ENCODE data around the gene FREY1. TPM values are rescaled to one million over a fixed set of nuclear protein-coding genes. Genes with fewer than 3 reads are reported as not detected.

Gene FREY1, protein sequence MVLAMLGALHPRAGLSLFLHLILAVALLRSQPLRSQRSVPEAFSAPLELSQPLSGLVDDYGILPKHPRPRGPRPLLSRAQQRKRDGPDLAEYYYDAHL
- polyA plus RNA-seq: under 1 TPM in 1 of 3 donors, not detected in 2; 0.10 TPM

DNA sequence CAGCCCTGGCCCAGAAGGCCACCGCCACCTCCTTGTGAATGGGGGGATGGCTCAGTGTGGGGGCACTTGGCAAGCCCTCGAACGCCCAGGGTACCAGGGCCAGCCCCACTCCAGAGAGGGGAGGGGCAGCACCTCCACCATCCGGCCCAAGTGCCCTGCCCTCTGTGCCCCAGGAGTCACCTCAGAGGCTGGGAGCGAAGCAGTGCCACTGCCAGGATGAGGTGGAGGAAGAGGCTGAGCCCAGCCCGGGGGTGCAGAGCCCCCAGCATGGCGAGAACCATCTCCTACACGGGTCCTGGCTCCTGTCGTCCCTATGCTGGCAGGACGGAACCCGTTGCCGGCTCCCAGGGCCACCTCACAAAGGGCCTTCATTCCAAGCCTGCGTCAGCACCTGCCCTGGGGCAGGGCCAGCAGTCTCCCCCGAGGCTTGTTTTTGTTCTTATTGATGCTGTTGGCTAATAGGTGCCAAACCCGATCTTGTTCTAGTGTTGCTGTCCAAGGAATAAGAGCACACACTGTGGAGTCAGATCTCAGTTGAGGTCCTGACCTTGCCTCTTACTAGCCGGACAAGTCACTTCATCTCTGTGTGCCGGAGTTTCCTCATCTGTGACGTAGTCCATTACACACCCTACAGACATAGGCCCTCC is at the start of gene FREY1:
Gene FREY1, minus strand, starts transcription at position 307 of the 647 bp plus-strand sequence. Its CDS starts 26 bp downstream, at position 281.
- no peak within 1 kb of the TSS for H3K27ac ChIP-seq (ENCODE audit: low read depth, low read length)
- 51 to 68% (median 65%) methylated on average over 16 to 18 of the region's 18 CpGs for WGBS, 3 donors

DNA sequence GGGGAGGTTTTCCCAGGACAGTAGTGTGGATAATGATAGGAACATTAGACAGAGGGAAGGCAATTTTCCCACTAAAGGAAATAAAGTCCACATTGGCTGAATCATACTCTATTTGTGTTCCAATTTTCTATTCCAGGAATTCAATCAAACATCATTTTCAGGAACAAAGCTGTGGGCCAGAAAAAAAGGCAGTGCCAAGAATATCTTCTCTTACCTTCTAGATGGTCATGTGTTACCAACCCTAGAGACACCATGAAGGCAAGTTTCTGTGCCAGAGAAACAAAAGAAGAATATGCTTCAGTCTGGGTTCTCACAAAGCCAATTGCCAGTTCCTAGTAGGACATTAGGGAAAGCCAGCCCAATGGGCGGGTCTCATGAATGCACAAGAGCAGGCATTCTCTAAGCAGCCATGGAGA is 42.9 kb upstream of the FREY1 start:
- WGBS, 3 donors: 80 to 89% (median 84%) methylated on average over 1 of the region's 1 CpG

DNA sequence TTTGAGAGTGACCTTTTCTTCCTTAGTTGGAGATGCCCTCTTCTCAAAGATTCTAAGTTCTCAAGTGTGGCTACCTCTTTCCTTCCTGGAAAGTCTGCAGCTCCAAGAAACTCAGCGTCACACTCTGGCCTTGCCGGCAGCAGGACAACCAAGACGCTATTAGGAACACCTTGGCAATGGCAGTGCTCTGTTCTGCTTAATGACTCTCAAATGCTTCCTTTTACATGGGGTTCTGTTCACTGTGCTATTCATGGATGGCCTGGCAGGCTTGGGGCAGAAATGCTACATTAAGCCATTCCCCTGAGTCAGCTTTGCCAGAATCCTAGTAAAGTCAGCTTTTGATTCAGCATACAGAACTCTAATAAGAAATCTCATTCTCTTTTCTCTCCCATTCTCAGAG is 41.3 kb upstream of the FREY1 start:
- 95 to 97% (median 96%) methylated on average over 3 of the region's 3 CpGs for WGBS, 3 donors
- no peak overlapping the region for H3K27ac ChIP-seq (ENCODE audit: low read depth, low read length)

More for the DNA sequence above, 42.9 kb upstream of the FREY1 start:
- H3K27ac ChIP-seq (ENCODE audit: low read depth, low read length): no peak overlapping the region

DNA sequence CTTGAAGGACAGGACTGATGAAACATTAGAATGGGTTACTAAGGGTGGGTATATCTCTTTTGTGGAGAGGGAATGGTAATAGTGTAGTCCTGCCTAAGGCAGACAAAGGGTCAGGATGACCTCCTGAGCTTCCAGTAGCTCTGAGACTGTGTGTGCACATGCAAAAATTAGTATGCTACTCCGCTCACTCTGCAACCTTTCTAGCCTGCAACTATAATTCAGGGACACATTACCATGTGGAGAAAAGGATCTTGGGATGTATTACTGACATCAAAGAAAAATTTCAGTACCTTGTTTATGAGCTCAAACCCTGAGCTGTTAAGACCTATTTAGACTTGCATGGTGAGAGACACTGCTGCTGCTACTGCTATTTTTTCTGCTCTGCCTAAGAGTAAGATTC is 40.8 kb upstream of the FREY1 start:
- no peak overlapping the region for H3K27ac ChIP-seq (ENCODE audit: low read depth, low read length)
- 92 to 100% (median 94%) methylated on average over 1 of the region's 1 CpG for WGBS, 3 donors

DNA sequence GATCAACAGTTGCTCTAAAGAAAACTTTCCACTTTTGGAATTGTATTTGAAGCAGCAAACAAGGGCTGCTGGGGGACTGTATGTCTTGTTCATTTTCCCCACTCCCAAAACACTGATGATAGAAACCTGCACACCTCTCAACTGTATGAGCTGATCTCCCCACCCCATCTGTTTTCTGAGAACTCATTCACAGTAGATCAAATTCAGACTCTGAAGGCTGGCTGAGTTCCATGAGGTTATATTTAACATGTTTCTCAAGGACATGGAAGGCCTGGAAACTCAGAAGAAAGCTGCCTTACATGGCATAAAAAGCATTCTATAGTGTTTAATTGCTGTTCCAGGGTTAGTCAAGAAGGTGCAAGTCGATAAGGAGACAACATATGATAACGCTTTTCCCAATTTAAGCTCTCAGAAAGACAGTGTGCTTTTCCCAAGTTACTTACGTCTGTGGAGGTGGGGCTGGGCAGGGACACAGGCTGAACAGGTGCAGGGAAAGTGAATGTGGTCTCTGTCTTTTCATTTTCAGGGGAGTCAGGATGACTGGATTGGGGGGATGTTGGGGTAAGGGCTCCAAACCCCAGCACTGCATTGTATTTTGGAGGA is 38.4 kb upstream of the FREY1 start:
- no peak overlapping the region for H3K27ac ChIP-seq (ENCODE audit: low read depth, low read length)
- WGBS, 3 donors: 37 to 94% (median 87%) methylated on average over 3 of the region's 3 CpGs

DNA sequence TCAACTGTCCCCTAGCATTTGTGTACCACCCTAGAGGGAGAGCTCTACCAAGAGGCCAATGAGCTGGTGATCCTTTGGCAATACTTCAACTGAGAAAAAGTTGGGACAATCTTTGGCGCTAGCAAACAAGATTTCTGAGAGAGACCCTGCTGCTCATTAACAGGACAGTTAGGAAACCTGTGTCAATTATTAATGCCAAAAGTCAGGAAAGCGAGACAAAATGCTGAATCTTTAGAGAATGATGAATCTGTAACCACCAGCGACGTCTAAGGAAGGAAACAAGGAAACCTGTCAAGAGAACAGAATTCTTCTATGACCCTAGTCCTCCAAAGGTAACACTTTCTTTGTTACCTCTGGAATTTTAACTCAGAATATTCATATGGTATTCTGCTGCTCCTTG is 35.3 kb upstream of the FREY1 start:
- H3K27ac ChIP-seq (ENCODE audit: low read depth, low read length): no peak overlapping the region
- WGBS, 3 donors: 87 to 94% (median 93%) methylated on average over 4 of the region's 4 CpGs

DNA sequence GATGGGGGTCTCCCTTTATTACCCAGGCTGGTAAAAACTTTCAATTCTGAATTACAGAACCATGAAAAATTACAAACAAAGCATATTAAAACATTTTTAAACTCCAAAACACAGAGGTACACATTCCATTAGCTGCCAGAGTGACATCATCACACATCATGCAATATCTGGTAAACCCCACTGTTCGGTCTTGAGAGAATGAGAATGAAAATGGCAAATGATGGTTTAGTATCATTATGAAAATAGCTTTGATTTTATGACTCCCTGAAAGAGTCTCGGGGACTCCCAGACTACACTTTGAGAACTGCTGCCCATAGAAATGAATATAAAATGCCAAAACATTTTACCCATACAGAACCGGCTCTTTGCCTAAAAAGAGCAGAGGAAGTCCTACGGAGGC is 34.2 kb upstream of the FREY1 start:
- no peak overlapping the region for H3K27ac ChIP-seq (ENCODE audit: low read depth, low read length)
- 94 to 98% (median 94%) methylated on average over 4 of the region's 4 CpGs for WGBS, 3 donors

DNA sequence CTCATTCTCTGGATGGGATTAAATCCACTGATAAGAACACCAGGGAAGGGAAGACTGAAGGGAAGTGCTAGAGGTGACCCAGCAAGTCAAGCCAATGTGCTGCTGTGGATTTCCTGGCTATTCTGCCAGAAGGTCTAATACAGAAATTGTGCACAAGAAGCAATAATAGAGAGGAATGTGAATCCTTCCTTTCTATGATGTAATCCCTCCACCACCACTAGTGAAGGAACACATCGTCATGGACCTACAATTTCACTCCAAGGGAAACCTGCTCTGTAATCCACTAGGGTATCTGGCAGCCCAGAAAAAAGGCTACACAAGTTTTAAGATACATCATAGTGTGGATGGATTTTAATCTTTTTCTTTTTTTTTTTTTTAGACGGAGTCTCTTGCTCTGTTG is 32.8 kb upstream of the FREY1 start:
- 80 to 87% (median 87%) methylated on average over 2 of the region's 2 CpGs for WGBS, 3 donors

DNA sequence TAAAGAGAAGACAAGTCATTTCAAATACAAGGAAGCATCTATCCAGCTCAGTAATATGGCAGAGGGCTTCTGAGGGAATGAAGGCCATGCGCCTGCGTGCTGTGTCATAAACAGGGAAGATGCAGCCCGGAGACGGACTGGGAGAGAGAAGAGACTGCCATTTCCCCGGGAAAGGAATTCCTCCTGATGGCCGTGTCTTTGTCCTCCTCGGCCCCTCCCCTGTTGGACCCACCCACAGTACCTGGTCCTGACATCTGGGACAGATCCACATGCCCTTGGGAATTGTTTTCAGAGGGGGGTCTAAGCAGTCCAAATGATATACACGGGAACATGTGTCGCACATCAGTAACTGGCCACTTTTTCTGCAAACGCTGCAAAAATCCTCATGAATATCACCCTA is 30.8 kb upstream of the FREY1 start:
- no peak overlapping the region for H3K27ac ChIP-seq (ENCODE audit: low read depth, low read length)
- WGBS, 3 donors: 91 to 96% (median 93%) methylated on average over 10 of the region's 10 CpGs

More for the DNA sequence above, 32.8 kb upstream of the FREY1 start:
- H3K27ac ChIP-seq (ENCODE audit: low read depth, low read length): no peak overlapping the region

DNA sequence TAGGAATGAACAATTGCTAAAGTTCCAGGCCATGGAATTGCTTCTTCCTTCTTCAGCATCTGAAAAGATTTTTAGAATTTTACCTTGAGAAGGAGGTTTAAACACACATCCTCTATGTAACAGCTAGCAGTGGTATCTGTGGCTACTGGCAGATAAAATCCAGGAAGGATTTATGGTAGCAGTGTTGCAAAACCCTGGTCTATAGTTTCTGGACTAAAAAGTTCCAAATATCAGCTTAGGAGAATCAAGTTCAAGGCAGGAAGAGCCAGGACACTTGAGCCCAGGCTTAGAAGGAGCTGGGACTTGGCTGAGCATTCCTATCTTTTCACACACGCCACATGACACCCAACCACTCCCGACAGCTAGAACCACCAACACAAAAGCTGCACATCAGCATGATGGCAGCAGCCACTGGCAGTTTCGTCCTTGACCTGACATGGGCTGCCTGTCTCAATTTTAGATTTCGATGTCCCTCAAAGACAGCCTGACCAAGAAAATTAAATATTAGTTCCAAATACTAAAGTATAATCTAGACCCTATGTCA is 29.5 kb upstream of the FREY1 start:
- H3K27ac ChIP-seq (ENCODE audit: low read depth, low read length): no peak overlapping the region
- 87 to 93% (median 90%) methylated on average over 4 of the region's 4 CpGs for WGBS, 3 donors

DNA sequence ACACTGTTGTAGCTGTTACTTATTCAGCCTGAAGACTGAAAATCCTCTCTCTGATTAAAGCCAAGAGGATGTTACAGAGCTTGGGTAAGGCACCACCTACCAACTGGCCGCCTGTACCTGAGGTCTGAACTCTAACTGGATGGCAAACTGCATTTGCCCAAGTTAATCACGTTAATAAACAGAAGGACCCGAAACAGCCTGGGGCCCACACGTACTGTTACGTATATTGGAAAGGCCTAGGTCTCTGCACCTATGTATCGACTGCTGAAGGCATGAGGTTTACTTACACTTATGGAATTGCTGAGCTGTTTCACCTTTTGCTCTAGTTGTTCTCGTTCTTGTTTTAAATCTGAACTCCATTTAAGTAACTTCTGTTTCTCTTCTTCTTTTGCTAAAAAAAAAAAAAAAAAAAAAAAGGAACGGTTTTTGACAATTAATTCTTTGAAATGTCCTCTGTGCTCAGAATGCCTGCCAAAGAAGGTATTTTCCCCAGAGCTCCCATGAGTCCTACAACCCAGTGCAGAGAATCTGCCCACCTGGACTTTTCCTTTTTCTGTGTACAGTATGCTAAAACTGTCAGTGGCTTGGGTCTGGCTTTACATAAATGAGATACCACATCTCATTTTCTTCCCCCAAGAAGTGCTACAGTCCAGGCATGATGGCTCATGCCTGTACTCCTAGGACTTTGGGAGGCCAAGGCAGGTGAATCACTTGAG is 28.4 kb upstream of the FREY1 start:
- no peak overlapping the region for H3K27ac ChIP-seq (ENCODE audit: low read depth, low read length)
- WGBS, 3 donors: 84 to 91% (median 91%) methylated on average over 8 of the region's 8 CpGs

DNA sequence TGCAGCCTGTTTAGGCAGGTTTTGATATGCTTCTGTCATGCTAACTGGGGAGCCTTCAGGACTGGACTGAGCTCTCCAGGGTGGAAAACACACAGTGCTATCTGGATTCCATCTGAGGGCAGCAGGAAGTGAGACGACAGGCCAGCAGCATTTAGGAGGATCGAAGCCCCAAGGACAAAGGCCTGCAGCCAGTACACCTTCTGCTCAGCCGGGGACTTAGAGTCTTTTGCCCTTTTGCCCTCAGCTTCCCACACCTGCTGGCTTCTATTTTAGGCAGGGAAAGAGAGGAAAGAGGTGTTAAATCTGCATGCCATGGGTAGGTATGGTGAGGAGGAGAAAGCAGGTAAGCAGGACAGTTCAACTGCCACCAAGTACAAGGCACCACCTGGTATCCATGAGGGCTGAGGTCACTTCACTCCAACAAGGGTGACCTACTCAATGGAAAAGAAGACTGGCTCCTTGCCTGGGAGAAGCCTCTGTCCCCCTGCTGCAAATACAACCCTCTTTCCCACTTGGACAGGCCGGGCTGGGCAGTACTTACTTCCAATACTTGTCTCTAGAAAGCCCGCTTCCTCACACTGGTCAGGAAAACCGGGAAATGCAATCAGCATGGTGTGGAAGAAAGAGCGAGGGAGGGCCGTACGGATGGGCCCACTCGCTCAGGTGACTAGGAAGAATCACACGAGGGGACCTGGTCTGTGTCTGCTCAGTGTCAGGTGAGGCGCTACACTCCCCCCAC is 27.7 kb upstream of the FREY1 start:
- no peak overlapping the region for H3K27ac ChIP-seq (ENCODE audit: low read depth, low read length)
- WGBS, 3 donors: 72 to 87% (median 85%) methylated on average over 12 of the region's 12 CpGs

DNA sequence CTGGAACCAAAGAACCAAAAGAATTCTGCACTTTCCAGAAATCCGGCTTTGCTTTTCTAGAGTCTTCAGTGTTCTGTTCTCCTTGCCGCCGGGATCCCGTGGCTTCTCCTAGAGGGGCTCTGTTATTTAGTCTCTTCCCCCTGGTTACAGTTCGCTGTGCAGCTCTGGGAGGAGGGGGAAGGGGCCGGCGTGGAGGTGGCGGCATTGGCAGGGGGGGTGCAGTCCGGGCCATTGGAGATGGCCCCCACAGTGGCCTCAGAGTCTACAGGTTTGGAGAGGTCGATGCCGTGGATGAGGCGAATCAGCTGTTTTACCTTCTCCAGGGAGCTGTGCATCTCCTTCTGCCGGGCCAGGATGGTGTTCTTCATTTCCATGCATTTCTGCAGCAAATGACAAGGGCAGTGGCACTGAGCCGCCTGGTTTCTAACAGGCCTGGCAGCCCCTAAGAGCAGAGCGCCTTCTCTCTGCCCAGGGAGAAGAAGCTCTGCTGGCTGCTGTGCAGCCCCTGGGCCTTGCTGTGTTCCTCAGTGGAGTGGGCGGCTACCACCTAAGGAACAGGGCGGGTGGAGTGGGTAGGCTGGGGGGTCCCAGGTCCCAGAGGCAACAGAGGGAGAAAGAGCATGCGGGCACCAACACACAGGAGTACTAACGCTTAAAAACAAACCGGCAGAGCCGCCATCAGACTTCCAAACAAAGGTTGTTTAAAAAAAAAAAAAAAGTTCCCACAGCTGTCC is 26.9 kb upstream of the FREY1 start:
- WGBS, 3 donors: 65 to 94% (median 88%) methylated on average over 19 to 21 of the region's 21 CpGs
- H3K27ac ChIP-seq (ENCODE audit: low read depth, low read length): no peak overlapping the region

DNA sequence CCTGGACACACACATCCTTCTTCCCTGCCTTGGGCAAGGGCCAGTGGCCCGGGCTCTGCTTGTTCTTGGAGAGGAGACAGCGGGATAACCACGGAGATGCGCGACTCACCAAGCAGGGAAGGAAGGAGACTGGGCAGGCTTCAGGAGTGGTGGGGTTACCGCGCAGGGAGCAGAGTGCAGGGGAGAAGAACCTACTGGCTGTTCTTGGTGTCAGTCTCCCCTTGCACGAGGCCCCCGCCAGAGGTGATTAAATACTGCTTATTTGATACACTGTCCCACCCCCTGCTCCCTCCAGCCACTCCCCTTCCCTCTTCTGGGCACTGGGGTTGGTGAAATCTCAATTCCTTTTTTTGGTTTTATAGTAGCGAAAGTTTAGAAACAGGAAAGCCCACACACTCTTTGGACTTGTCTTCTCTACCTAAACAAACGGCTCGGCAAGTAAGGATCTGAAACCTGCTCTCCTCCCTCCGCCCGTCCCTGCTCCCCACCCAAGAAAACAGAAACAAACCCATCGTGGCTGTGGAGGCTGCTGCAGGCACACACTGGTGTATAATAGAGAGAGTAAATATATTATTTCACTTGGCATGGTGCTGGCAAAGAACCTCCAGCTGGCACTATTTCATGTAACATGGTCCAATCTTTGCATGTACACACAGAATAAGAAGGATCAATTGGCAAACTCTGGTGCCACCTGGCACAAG is 26.2 kb upstream of the FREY1 start:
- 64 to 78% (median 74%) methylated on average over 15 of the region's 15 CpGs for WGBS, 3 donors
- H3K27ac ChIP-seq (ENCODE audit: low read depth, low read length): no peak overlapping the region

DNA sequence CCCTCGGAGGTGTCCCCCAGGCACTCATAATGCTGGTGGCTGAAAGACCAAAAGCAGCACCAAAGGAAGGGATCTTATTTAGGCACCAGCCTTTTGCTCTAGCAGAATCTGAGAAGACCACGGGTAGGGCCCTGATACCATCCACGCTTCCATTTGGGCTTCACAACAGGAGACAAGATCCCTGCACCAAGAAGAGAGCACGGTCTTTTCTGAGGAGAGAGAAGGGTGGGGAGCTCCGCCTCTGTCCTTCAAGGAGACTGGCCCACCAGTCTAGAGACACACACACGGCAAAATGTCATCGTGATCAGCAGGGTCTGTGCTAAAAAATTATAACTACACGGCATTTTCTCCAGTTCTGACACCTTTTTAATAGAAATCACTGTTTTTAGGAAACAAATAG is 25.1 kb upstream of the FREY1 start:
- no peak overlapping the region for H3K27ac ChIP-seq (ENCODE audit: low read depth, low read length)
- WGBS, 3 donors: 84 to 88% (median 88%) methylated on average over 8 of the region's 8 CpGs

DNA sequence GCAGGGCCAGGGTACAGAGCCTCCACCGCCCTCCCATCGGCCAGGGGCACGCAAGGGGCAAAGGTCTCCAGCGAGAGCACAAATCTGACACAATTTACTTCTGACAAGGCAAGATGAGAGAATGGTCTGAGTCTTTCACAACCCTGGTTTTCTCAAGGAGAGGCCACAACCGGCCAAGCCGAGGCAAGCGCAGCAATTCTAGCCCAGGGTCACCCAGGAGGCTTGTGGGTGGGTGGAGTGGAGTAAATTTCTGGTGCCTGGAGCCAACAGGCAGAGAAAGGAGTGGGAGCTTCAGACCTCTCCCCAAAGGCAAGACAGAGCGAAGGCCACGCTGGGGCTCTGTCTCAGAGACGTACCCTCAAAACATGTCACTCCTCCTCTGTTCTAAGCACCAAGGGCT is 24.7 kb upstream of the FREY1 start:
- no peak overlapping the region for H3K27ac ChIP-seq (ENCODE audit: low read depth, low read length)
- WGBS, 3 donors: 59 to 83% (median 79%) methylated on average over 10 of the region's 10 CpGs

DNA sequence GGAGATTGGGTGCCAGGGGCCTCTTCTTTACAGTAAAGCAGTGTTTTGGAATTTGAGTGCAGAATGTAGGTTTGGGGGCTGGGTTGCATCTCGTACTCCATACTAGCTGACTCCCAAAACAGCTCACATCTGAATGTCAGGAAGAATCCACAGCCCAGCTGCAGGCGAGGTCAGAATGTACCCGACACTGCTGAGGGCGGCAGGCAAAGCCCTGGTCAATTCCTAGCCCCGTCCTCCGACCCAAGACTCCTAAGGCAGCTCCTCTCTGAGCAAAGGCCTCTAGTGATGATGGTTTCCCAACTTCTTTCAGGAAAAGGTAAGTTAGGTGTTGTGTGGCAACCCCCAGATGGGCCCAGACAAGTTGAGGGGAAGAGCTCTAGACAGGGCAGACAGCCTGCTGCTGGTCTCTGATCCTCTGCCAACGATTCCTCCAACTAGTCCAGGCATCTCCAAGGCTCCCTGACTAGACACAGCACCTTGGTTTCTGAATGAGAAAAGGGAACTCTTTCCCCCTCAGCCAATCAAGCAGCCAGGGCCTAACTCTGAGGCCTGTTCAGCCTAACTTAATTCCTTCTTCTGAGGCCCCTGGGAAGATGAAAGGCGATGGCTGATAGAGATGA is 24.0 kb upstream of the FREY1 start:
- 83 to 89% (median 89%) methylated on average over 8 of the region's 8 CpGs for WGBS, 3 donors
- no peak overlapping the region for H3K27ac ChIP-seq (ENCODE audit: low read depth, low read length)
